ENCODE measurements around the gene EPB41L4A.
"Not testable (repeated sequence)": the region's sequence is repeated elsewhere in the genome, so short reads cannot be mapped to it uniquely, and the experiment has no call there.

Gene EPB41L4A, protein sequence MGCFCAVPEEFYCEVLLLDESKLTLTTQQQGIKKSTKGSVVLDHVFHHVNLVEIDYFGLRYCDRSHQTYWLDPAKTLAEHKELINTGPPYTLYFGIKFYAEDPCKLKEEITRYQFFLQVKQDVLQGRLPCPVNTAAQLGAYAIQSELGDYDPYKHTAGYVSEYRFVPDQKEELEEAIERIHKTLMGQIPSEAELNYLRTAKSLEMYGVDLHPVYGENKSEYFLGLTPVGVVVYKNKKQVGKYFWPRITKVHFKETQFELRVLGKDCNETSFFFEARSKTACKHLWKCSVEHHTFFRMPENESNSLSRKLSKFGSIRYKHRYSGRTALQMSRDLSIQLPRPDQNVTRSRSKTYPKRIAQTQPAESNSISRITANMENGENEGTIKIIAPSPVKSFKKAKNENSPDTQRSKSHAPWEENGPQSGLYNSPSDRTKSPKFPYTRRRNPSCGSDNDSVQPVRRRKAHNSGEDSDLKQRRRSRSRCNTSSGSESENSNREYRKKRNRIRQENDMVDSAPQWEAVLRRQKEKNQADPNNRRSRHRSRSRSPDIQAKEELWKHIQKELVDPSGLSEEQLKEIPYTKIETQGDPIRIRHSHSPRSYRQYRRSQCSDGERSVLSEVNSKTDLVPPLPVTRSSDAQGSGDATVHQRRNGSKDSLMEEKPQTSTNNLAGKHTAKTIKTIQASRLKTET

DNA sequence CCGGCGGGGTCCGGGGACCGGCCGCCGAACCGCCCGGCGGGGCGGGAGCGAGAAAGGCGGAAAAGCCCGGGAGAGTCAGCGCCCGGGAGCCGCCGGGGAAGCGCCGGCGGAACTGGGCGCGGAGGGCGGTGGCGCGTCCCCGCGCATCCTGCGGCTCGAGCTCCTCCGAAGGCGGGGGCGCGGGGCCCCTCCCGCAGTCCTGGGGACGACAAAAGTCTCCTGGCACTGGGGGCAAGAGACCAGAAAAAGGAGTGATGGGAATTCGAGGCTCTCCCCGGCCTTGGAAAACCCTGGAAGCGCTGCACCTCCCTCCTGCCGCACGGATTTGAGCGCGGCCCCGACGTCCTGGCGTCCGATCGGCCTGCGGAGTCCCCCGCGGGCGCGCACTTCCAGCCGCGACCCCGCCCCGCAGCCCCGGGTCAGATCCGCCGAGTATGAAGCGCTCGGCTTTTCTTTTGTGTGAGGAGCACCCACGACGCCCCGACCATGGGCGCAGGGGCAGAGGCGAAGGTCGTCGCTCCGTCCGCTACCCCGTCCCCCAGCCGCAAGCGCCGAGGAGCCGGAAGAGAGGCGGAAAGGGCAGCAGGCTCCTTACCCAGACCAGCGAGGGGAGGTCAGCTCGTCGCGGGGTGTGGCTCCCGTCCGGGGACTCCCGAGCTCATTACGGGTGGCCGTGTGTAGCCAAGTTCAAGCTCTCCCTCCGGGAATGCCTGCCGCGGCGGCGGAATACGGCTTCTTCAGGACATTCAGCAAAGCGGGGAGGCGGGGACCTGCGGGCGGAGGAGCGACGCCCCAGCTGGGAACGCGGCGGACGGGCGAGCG is at the start of gene EPB41L4A:
EPB41L4A (minus strand) TSS at position 114 of the 822 bp plus-strand sequence. CDS start 238 bp downstream, outside the sequence.
- peak; percentile 65 for DNase-seq

DNA sequence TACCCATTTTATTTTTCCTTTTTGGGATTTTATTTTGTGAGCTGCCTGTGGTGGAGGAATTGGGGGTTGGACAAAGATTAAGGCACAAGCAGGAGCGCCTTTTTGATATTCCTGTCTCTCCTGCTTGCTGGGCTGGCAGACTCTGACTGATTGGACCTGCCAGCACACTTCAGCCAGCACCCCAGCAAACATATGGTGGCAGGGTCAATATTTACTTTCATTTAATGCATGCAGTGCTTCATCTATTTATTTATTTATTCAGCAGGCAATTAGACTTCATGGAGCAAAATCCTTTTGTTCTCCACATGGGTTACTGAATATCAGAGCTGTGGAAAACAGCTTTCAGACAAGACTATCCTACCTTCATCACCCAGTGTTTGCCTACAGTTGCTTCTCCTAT is 48.4 kb upstream of the EPB41L4A start:
- DNase-seq: no peak

DNA sequence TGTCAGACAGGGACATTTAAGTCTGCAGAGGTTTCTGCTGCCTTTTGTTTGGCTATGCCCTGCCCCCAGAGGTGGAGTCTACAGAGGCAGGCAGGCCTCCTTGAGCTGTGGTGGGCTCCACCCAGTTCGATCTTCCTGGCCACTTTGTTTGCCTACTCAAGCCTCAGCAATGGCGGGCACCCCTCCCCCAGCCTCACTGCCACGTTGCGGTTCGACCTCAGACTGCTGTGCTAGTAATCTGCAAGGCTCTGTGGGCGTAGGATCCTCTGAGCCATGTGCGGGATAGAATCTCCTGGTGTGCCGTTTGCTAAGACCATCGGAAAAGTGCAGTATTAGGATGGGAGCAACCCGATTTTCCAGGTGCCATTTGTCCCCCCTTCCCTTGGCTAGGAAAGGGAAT is 47.2 kb upstream of the EPB41L4A start:
- DNase-seq: not testable (repeated sequence)

DNA sequence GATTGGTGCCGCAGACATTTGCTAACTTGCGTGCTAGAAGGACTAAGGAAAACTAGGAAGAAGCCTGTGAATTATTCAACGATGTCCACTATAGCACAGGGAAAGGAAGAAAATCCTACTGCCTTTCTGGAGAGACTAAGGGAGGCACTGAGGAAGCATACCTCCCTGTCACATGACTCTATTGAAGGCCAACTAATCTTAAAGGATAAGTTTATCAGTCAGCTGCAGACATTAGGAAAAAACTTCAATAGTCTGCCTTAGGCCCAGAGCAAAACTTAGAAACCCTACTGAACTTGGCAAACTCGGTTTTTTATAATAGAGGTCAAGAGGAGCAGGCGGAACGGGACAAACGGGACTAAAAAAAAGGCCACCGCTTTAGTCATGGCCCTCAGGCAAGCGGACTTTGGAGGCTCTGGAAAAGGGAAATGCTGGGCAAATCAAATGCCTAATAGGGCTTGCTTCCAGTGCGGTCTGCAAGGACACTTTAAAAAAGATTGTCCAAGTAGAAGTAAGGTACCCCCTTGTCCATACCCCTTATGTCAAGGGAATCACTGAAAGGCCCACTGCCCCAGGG is 28.2 kb upstream of the EPB41L4A start:
- DNase-seq: peak; percentile 31

DNA sequence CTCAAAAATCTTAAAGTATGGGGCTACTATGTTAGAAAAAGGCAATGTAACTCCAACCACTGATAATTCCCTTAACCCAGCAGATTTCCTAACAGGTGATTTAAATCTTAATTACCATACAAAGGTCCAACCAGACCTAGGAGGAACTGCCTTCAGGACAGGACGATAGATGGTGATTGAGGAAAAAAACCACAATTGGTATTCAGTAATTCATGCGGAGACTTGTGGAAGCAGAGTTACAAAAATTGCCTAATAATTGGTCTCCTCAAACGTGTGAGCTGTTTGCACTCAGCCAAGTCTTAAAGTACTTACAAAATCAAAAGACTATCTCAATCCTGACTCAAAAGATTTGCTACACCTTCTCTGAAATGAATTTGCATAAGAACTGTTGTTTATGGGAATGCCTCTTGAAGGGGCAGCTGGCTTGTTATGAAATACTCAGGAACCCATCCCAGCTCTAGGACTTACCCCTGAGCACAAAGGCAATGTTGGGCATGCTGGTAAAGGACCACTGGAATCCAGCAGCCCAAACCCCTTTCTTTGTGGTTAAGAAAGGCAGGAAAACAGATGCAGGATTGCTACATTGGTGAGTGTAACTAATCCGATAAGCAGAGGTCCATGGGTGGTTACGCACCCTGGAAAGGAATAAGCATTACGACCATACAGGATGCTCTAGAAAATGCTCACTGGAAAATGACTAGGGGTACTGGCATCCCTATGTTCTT is 26.7 kb upstream of the EPB41L4A start:
- DNase-seq: no peak

DNA sequence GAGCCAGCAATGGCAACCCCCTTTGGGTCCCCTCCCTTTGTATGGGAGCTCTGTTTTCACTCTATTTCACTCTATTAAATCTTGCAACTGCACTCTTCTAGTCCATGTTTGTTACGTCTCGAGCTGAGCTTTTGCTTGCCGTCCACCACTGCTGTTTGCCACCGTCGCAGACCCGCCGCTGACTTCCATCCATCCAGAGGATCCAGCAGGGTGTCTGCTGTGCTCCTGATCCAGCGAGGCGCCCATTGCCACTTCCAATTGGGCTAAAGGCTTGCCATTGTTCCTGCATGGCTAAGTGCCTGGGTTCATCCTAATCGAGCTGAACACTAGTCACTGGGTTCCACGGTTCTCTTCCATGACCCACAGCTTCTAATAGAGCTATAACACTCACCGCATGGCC is 24.9 kb upstream of the EPB41L4A start:
- DNase-seq: not testable (repeated sequence)

DNA sequence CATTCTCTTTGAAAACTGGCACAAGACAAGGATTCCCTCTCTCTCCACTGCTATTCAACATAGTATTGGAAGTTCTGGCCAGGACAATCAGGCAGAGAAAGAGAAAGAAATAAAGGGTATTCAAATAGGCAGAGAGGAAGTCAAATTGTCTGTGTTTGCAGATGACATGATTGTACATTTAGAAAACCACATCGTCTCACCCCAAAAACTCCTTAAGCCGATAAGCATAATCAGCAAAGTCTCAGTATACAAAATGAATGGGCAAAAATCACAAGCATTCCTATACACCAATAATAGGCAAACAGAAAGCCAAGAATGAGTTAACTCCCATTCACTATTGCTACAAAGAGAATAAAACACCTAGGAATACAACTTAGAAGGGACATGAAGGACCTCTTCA is 21.0 kb upstream of the EPB41L4A start:
- DNase-seq: peak; percentile 62

DNA sequence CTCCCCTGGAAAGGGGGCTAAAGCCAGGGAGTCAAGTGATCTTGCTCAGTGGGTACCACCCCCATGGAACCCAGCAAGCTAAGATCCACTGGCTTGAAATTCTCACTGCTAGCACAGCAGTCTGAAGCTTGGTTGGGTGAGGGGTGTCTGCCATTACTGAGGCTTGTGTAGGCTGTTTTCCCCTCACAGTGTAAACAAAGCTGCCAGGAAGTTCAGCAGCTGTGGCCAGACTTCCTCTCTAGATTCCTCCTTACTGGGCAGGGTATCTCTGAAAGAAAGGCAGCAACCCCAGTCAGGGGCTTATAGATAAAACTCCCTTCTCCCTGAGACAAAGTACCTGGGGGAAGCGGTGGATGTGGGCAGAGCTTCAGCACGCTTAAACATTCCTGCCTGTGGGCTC is 17.1 kb upstream of the EPB41L4A start:
- peak; percentile 41 for DNase-seq

DNA sequence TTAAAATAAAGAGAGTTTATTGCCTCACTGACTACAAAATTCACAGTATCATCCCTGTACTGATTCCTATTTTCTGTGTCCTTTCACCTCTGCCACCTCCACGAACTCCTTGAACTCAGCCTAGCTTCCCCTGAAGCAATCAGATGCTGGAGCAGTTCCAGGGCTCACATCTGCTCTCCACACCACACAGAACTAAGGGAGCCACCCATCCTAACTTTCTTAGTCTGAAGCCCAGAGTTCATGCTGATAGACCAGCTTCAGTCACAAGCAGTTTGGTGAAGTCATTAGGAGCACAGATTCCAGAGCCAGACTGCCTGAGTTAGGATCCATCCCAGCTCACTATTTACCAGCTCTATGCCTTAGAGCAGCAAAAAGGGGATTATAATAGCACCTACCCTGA is 15.6 kb upstream of the EPB41L4A start:
- DNase-seq: peak; percentile 53

DNA sequence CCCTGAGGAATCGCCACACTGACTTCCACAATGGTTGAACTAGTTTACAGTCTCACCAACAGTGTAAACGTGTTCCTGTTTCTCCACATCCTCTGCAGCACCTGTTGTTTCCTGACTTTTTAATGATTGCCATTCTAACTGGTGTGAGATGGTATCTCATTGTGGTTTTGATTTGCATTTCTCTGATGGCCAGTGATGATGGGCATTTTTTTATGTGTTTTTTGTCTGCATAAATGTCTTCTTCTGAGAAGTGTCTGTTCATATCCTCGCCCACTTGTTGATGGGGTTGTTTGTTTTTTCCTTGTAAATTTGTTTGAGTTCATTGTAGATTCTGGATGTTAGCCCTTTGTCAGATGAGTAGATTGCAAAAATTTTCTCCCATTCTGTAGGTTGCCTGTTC is 7.1 kb upstream of the EPB41L4A start:
- DNase-seq: not testable (repeated sequence)

DNA sequence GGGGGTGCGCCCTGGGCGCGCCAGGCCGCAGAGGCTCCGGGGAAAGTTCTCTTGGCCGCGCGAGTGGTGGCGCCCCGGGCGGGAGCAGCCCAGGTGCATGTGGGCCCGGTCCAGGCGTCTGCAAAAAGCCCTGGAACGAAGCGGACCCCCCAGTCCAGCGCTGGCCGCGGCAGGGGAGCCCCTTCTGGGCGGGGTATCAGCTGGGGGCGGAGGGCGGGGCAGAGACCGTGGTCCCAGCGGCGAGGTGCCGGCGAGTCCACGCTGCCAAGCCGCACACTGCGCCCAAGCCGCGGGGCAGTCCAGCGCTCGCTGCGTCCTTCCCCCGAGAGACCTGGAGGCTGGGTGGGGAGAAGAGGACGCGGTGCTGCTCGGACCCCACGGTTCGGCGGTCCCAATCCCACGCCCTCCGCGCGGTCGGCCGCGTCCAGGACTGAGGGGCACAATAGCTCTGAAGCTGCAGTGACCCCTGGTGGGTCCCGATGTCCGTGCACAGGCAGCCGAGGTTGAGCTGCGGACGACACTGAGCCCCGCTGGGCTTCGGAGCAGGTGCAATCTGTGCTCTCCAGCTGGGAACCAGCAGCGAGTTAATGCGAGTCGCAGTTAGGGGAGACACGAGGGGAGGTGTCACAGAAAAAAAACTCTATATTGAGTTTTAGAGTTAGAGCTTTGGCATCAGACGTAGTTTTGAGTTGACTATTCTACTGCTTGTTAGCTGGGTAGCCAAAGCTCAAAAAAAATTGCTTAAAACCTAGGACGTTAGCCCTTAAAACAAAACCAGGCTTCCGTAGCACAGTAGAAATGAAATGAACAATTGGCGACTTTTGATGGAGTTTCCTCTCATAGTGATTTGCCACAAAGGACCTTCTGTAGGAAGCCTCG is 1.1 kb upstream of the EPB41L4A start:
- DNase-seq: peak; percentile 88

DNA sequence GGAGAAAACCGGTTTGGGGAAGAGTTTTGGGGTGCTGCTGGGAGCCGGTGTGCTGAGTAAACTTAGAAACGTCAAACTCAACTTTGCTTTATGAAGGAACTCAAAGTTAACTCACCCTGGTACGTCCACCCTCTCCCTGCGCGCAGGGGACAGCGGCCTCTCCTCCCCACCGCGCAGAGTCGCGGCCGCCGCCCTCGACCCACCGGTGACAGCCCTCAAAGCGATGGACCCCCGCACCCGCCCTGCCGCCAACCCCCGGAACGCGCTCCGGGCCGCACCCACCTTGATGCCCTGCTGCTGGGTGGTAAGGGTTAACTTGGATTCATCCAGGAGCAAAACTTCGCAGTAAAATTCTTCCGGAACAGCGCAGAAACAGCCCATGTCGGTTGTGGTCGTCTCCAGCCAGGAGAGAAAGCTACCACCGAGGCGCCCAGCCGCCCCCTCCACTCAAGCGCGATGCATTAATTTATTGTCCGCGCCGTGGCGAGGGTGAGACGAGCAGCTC is 366 bp downstream of the EPB41L4A start:
- peak; percentile 39 for DNase-seq

DNA sequence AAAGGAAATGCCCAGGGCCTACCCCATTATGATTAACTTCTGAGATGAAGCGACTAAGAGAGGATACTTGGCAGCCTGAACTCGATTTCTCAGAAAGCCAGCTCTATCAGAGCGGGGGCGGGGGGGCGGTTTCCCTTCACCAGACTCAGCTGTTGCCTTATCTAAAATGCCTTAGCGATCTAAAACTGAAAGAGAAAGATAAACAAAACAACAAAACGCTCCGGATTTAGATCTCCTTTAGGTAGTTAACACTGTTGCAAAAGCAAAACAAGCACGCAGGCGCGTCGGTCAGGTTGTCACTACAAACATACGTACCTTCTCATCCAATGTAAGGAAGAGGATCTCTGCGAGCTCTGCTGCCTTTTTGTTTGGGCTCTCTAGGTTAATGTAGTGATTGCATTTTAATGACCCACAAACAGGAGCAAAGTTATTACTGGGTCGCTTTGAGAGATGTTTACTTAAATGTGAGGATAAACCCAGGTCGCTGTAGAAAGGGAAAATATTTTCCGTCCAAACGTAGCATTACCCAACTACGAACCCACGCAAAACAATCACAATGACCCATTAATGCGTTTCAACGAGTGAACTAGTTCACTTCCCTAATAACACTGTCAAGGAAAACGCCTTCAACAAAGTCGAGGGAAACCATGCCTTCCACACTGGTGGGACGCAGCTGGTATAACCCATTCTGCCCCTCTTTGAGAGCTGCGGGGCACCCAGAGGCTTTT is 982 bp downstream of the EPB41L4A start:
- DNase-seq: peak; percentile 73

DNA sequence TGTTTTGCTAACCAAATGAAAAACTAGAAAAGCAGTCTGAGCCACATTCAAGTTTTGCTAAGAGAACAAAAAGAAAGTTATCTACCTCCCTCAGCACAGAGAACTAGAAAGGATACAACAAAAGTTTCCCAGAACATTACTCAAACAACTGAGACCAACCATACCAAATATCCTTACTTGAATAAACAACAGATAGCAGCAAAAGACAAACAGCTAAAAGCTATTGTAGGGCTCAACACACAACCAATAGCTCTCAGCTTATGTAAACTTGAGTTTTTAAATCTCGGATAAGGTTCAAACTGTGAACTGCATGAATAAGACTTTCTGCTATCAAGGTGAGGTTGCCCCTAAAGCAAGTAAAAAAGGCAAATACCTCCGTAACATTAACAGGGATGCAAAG is 3.5 kb downstream of the EPB41L4A start:
- DNase-seq: no peak

DNA sequence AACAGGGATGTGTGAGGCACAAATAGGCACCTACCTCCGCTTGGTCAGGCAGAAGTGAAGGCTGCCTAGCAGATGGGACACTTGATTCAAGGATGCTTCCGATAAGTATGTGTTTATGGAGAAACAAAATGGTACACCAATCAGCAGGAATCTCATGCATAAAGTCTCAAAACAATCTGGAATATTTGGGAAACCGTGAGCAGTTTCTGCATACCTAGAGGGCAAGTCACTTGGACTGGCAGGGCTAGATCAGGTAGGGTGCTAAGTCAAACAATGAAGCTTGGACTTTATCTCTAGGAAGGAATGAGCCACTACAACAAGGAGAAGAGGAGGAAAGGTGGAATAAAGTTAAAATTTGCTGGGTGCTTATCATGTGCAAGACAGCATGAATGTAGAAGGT is 5.5 kb downstream of the EPB41L4A start:
- no peak for DNase-seq

DNA sequence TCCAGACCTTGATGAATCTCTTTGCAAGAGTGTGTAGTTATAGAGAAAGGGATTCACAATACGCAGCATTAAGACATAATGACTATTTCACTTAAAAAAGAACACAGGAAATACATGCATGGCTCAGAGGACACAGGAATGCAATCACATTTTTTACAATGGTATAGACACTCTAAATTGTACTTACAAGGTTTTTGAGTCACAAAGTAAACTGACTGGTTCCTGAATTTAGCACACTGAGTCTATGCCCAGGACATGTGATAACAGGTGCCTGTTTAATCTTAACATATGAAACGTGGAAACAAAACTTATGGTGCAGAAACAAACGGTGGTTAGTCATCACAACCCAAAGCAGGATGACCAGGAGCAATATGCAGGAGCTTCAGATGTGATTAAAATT is 6.7 kb downstream of the EPB41L4A start:
- DNase-seq: no peak

DNA sequence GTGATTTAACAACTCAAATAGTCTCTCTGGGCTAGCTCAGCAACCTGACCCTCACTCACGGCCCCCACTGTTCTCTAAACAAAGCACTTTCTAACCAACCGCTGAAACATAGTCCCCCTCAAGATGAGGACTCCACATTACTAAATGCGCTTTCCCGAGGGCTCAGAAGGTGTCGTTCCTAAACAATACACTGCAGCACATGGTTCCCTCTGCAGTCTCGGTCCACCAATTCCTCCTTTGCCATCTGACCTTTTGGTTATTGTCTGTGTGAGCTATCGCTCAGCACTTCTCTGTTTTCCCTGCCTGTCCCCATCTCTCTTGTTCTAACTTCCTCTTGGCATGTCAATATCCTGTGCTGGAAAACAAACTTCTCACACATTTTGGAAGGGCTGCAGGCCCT is 7.2 kb downstream of the EPB41L4A start:
- no peak for DNase-seq

DNA sequence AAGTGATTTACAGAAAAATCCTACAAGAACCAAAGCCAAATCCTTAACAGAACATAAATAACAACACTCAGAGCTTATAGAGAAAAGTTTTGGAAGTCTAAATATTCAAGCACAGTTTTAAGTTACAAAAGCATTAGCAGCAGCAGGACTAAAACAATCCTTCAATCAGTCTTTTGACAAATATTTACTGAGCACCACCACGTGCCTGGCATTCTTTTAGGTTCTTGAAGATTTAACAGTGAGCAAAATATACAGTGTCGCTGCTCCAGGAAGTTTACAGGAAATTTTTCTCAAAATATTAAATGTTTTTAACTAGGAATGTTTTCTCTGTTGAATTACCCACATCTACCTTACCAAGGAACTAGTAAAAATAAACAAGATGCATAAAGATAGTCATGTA is 11.4 kb downstream of the EPB41L4A start:
- DNase-seq: no peak

DNA sequence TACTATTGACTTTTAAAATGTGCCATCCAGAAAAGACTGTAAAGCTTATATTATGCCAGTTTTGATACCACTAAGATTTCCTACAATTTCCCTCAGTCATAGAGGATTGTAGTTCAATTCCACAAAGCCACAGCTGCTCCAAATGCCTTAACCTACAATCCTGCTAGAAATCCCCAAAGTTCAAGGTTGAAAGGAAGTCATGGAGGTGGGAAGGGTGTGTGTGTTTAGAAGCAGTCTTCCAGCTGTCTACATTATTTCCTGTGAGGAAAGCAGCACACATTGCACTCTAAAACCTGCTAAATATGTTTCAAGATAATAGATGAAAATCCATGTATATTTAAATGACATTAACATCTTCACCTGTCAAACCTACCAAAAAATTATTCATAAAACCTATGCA is 11.8 kb downstream of the EPB41L4A start:
- DNase-seq: no peak

DNA sequence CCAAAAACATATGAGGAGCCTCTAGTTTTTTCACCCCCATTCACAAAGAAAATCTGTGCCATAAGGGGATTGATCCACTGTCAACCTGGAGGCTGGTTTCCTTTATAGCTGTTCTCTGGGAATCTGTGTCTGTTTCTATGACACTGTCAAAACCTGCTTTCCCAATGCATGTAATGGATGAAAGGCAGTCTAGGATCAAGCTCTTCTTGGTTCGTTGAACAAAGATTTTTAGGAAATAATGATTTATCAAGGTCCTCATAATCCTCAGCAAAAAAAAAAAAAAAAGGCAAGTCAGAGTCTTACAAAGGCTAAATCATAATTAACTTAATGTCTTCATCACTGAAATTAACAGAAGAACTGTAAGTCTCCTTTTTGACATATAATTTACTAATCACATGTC is 16.0 kb downstream of the EPB41L4A start:
- DNase-seq: no peak

Measured in hematopoietic multipotent progenitor cell treated with erythropoietin and hydrocortisone succinate and interleukin-3 and kit ligand, for 4 days (in vitro differentiated cells).